AG04449 (cell line): ENCODE results near the gene TUBA4A.

Experiments used
- CTCF ChIA-PET: fragments of 350-600 bp; formaldehyde crosslinking; extraction: SDS; loops from one replicate; lab custom pipeline; 2021; ENCODE audit warnings: antibody characterized with exemption; lab: Yijun Ruan, JAX
- POLR2A ChIA-PET: fragments of 400-600, 350-600 bp; formaldehyde crosslinking; extraction: SDS; loops from one replicate; lab custom pipeline; 2020; ENCODE audit warnings: antibody characterized with exemption, inconsistent platforms; lab: Yijun Ruan, JAX
- DNase-seq: peaks from one replicate; pipeline ENCODE4 v3.0.0-alpha.2; 2010; ENCODE audit warnings: low read depth, low spot score
- H3K4me3 ChIP-seq: 2 replicates; pipeline ENCODE4 v1.5.1; 2011; ENCODE audit warnings: low read depth, mild to moderate bottlenecking, control low read depth, low read length
- TF ChIP-seq, protein P1 (sequence below): IDR thresholded peaks from one replicate; pipeline ENCODE4 v1.5.1; 2011; ENCODE audit warnings: mild to moderate bottlenecking, moderate library complexity, low read length, control low read depth, inconsistent platforms; ENCODE audit not compliant: insufficient read depth; ENCODE audit errors: missing control alignments

Gene TUBA4A

DNA sequence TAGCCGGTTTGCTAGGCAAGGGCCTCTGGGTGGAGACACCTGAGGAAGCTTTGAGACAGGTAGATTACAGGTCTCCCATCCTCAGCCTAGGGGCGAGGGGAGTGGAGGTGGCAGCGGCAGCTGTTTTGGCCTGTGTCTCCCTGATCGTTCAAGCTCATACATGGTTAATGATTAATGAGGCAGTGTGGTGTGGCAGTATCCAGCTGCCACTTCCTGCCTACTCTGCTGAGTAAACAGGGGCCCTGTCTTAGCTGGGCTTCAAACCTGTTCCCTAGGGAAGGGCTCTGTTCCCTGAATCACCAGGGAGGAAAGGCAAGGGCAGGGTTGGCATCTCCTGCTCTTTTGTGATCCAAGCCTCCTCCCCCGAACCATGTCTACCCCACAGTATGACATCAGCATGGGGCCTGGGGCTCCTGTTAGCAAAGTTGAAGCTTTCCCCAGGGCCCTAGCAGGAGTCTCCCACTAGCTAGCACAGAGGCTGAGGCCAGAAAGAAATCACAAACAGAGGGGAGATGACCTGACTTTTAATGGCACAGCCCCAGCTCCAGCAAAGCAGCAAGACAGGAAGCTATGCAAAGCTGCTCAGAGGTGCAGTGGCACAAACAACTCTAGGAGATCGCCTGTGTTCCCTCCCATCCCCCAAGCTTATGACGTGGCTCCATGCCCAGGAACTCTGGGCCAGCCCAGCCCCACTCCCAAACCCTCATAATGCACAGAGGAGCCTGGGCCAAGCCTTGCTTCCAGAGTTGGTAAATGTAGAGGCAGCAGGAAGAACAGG, 4.3 kb downstream of the TUBA4A start:
- no peak overlapping the region for H3K4me3 ChIP-seq
- TF ChIP-seq, protein P1, sequence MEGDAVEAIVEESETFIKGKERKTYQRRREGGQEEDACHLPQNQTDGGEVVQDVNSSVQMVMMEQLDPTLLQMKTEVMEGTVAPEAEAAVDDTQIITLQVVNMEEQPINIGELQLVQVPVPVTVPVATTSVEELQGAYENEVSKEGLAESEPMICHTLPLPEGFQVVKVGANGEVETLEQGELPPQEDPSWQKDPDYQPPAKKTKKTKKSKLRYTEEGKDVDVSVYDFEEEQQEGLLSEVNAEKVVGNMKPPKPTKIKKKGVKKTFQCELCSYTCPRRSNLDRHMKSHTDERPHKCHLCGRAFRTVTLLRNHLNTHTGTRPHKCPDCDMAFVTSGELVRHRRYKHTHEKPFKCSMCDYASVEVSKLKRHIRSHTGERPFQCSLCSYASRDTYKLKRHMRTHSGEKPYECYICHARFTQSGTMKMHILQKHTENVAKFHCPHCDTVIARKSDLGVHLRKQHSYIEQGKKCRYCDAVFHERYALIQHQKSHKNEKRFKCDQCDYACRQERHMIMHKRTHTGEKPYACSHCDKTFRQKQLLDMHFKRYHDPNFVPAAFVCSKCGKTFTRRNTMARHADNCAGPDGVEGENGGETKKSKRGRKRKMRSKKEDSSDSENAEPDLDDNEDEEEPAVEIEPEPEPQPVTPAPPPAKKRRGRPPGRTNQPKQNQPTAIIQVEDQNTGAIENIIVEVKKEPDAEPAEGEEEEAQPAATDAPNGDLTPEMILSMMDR = no peak
- DNase-seq = no peak
- CTCF ChIA-PET = interaction anchor here (1.1 to 6.3 kb wide), 8 partner anchors 12 to 79 kb away, joined by 3 to 67 read pairs (median 6); partner anchors contain the start of genes ABCB6 and DNAJB2
- POLR2A ChIA-PET = interaction anchor here (0.6 to 3.3 kb wide), 8 partner anchors 20 to 203 kb away, joined by 3 to 13 read pairs (median 4); partner anchors contain the start of genes ANKZF1, ATG9A and DNAJB2

DNA sequence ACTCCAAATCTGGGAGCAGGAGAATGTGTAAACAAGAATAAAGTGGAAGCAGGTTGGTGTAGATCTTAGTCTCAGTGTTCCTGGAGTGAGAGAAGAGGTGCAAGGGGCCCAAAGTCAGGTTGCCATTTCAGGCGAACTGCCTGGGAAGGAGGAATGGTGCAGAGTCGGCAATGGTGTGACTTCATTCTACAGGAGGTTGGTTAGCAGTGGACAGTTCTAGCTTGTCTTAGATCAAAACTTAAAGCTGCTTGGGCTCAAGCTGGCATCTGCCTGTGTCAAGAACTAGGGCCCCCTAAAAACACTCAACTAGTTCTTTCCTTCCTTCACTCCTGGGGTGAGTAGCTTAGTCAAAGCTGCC, 4.9 kb downstream of the TUBA4A start:
- DNase-seq = no peak
- ChIA-PET POLR2A (interaction anchor here (0.6 to 3.3 kb wide), 3 partner anchors 19 to 30 kb away, joined by 3 to 13 read pairs (median 4); partner anchors contain the start of genes ANKZF1, ATG9A and DNAJB2), CTCF (interaction anchor here (1.1 to 6.3 kb wide), 7 partner anchors 11 to 52 kb away, joined by 3 to 67 read pairs (median 6); partner anchors contain the start of genes ABCB6 and DNAJB2)
- H3K4me3 ChIP-seq = no peak overlapping the region
- TF ChIP-seq, protein P1 = no peak

DNA sequence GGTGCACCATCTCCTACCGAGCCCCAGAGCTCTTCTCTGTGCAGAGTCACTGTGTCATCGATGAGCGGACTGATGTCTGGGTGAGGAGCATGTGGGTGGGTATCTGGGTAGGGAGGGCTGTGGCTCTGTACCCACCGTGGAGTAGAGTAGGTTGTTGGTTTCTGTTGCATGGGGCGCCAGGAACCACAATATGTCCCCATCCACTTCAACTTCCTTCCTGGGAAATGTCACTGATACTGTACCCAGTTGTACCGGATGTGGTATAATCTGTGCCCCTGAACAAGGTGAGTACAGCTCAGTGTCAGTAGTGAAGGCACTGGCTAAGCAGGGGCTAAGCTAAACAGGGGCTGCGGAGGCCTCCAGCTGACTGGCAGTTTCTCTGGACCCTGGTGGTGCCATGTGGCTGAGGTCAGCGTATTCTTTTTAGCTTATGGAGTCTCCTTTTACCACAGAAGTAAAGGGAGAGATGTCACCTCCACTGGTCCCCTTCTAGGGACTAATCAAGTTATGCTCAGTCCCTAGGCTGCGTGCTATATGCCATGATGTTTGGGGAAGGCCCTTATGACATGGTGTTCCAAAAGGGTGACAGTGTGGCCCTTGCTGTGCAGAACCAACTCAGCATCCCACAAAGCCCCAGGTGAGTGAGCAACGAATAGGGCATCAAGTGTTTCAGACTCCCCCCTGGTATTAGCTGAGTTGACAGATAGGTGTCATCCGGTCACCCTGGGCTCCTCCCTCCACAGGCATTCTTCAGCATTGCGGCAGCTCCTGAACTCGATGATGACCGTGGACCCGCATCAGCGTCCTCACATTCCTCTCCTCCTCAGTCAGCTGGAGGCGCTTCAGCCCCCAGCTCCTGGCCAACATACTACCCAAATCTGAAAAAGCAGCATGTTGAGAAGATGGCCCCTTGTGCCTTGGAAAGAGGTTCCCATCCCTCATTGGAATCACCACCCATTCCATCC, 5.8 kb downstream of the TUBA4A start:
- ChIA-PET POLR2A (interaction anchor here (3.3 kb wide), 1 partner anchor 18 kb away, joined by 13 read pairs; the partner anchor contains the start of genes ANKZF1 and ATG9A), CTCF (interaction anchor here (1.6 to 6.3 kb wide), 3 partner anchors 10 to 47 kb away, joined by 6 to 67 read pairs (median 35); partner anchors contain the start of gene DNAJB2)
- TF ChIP-seq, protein P1 = no peak
- H3K4me3 ChIP-seq = no peak overlapping the region
- DNase-seq = no peak

DNA sequence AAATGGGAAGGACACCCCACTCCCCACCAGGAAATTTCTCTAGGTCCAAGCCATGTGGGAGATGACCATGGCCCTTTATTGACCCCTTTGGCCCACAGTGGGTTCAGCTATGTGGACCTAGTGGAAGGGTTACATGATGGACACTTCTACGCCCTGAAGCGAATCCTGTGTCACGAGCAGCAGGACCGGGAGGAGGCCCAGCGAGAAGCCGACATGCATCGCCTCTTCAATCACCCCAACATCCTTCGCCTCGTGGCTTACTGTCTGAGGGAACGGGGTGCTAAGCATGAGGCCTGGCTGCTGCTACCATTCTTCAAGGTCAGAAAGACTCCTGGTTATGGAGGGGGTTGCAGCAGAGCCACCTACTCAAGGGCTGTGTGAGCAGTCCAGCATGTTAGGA, 7.2 kb downstream of the TUBA4A start:
- H3K4me3 ChIP-seq = peak overlapping the region; percentile 6; the same call in 1 of the 2 replicates
- no peak for DNase-seq
- CTCF ChIA-PET = interaction anchor here (1.2 to 2.6 kb wide), 3 partner anchors 16 to 48 kb away, joined by 5 to 35 read pairs (median 19); partner anchors contain the start of gene ANKZF1
- TF ChIP-seq, protein P1 = no peak
- POLR2A ChIA-PET = no interaction called here

DNA sequence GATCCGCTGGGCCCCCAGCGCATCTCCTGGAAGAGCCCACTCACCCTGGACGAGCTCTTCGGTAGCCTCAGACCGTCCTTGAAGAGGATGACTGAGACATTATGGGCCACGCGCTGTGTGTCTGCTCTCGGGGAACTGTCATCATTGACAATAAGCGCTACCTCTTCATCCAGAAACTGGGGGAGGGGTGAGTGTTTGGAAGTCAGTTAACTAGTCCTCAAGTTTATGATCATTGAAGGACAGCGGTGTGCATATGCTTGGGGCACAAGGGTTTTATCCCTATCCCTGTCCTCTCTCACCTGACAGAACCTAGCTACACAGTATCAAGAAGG, 7.9 kb downstream of the TUBA4A start:
- peak overlapping the region; percentile 98 for H3K4me3 ChIP-seq
- ChIA-PET CTCF (interaction anchor here (0.5 to 2.6 kb wide), 6 partner anchors 16 to 1853 kb away, joined by 3 to 35 read pairs (median 6); partner anchors contain the start of gene ANKZF1), POLR2A (interaction anchor here (0.7 to 1.8 kb wide), 4 partner anchors 11 to 33 kb away, joined by 3 to 17 read pairs (median 13); partner anchors contain the start of genes ABCB6, ANKZF1, ATG9A and DNAJB2)
- DNase-seq = no peak
- TF ChIP-seq, protein P1 = no peak
